Ramos (cell line): ENCODE results near the gene GBE1.

ENCODE experiments used
- in situ Hi-C: fragments of 300-500 bp; cut with MboI; formaldehyde crosslinking; loops from one replicate; pipeline ENCODE4 v1.14.3; 2022; ENCODE audit warnings: low sequenced_read_pairs; ENCODE audit not compliant: unreplicated experiment

The GBE1 gene

DNA sequence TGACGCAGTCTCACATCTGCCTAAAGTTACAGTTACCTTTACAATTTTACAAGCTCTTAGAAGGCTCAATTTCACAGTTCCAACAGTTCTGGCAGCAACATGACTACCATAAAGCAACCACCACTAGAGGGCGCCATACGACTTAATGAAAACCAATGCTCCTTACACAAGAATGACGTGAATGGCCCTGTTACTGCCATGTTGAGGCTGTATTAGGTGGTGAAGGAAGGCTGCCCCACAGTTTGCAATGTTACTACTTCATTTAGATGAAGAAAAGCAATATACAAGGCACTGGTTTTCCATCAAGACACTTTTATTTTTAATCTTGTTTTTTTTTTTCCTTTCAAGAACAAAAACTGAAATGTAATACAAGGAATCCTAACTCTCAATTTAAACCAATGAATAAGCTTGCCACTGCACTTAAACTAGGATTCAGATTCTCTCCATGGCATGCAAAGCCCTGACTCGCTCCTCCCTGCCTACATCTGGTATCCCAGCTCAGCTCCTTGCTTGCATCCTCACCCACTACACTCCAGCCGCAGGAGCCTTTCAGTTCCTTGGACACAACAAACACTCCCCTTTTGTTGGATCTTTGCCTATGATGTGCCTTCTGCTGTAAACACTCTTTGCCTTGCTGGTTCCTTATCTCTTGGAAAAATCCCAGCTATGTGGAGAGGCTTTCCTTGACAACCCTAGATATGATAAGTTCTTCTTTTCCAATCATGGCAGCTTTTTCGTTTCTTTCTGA lies 270.7 kb downstream of the GBE1 start:
- in situ Hi-C loops, result loop anchor here (25.0 kb wide), 1 partner anchor 647 kb away; no protein-coding TSS in a partner anchor

DNA sequence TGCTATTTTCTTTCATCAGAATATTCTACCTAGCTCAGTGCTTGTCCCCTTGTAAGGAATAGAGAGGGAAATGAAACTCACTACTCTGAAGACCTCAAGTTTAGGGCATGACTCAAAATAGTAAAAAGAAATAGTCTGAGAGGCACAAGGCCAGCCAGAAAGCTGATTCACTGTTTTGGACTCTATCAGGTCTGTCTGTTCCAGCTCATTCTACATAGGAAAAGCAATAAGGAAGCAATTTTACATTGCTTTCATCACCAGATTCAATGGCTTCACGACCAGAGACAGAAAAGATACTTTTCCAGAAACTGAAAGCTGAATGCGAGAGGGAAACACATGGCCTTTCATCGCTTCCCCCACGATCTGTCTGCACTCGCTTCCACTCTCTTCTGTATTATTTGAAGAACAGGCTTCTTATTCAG lies 276.0 kb downstream of the GBE1 start:
- in situ Hi-C loops, result loop anchor here (25.0 kb wide), 1 partner anchor 652 kb away; no protein-coding TSS in a partner anchor

GRCh38 chr3:81484520-81484919 lies 276.9 kb downstream of the GBE1 start:
- in situ Hi-C loops, result loop anchor here (25.0 kb wide), 1 partner anchor 653 kb away; no protein-coding TSS in a partner anchor

DNA sequence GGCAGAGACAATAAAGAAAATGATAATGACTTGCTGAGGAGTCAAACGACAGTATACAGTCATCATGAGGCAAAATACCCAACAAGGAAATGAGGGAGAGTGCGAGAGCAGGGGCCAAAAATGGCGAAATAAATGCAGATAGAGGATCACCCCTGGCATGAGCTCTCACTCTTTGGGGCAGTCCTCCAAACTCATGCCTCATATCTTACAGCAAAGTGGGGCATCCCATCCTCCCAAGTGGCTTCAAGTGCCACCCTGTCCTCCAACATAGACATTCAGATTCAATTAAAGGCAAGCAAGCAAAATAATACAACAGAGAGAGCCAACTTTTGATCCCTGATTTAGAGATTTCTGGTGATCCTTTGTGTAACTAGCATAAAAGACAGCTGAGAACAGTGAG lies 278.4 kb downstream of the GBE1 start:
- in situ Hi-C loops, result loop anchor here (25.0 kb wide), 1 partner anchor 654 kb away; no protein-coding TSS in a partner anchor

- in situ Hi-C loops, result loop anchor here (25.0 kb wide), 1 partner anchor 660 kb away; no protein-coding TSS in a partner anchor
These were observed 283.7 kb downstream of the GBE1 start for GRCh38 chr3:81477740-81478139.

- in situ Hi-C loops, result loop anchor here (25.0 kb wide), 1 partner anchor 661 kb away; no protein-coding TSS in a partner anchor
These were observed 284.8 kb downstream of the GBE1 start for GRCh38 chr3:81476692-81477091.

DNA sequence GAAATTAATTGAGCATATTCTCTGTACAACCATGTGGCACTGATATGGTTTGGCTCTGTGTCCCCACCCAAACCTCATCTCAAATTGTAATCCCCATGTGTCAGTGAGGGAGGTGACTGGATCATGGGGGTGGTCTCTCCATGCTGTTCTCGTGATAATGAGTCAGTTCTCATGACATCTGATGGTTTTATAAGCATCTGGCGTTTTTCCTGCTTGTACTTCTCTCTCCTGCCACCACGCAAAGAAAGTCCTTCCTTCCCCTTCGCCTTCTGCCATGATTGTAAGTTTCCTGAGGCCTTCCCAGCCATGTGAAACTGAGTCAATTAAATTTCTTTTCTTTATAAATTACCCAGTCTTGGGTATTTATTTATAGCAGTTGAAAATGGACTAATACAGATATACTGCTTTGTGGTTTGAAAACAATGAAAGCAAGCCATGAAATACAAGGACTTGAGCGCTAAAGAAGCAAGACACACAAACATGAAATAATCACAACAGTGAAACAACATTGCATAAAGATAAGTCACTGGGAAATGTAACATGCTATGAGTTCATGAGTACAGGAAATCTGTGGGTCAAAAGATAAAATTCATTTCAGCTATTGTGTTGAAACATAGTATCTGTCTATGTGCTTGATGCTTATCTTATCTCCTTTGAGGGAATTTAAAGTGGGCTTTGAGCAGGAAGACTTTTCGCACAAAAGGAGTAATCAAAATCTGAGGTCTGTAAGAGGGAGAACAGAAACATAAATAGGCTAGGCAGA lies 288.7 kb downstream of the GBE1 start:
- in situ Hi-C loops, result no loop called here

DNA sequence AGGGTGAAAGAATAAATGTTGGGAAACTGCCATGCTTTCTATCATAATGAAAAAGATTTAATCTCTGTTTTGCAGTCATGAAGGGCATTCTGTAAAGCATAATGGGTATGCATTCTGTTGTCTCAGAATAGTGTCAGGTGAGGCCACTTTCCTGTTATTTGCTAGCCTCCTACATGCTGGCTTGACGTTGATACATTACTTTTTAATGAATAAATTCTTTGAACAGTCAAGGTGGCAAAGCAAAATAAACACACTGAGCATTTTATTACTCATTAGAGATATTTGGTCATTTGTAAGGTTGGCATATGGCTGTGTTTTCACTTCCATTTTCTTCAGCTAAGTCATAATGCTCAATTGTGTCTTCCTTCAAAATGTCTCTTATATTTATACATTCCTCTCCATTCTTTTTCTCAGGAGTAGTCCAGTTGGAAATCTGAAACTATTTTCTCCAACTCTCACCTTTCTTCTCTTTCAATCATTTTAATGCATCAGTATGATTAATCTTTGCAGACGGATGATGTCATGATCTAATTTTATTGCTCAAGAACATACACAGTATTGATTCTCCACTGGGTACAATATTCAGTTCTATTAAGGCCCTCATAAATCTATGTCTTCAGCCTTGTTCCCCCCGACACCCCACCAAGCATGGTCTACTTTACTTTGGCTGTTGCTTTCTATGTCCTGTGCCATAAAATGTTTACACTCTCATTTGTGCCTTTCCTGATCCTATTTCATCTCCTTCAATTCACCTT lies 290.7 kb downstream of the GBE1 start:
- in situ Hi-C loops, result no loop called here

GRCh38 chr3:81468391-81468790 lies 293.1 kb downstream of the GBE1 start:
- in situ Hi-C loops, result no loop called here

DNA sequence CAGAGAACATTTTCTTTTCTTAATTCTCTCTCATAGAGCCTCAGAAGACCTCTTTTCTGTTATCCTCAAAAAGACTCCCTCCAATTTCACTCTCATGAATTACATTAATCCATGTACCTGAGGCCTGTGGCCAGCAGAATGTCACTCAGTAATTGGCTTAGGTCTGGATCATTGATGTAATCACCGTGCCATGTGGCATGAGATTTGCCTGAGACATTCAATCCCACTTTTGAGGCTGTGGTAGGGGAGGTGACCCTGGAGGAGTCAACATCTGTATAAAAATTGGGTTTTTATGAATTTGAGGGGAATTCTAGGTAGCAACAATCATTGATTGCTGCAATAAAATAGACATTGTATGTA lies 295.3 kb downstream of the GBE1 start:
- in situ Hi-C loops, result no loop called here

DNA sequence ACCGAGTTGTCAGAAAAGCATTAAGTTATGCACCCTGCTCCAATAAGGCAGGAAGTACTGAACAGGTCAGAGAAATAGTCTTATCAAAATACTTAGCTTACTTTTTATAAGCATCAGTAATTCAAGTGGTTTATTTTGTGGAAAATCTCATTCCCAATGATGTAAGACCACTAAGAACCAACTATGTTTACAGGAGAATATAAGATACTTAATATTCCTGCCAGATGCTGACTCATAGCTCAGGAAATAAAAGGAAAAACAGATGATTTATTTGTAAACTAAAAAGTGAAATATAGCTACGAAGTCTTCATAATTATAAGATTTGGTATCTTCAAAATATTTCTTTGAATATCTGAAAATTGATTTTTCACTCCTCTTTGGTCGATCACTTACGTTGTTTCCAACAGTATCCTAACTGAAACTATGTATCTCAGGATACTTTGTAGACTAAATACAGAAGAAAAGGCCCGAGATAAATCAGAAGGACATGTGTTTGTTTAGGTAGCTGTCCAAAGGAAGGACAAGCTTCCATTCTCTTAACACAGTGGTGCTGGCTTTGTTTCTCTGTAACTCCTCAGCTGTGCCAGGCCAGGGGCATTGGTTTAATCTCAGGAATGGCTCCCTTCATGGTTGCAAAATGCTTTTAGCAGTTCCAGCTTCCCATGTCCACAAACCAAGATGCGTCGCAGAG lies 295.8 kb downstream of the GBE1 start:
- in situ Hi-C loops, result no loop called here

DNA sequence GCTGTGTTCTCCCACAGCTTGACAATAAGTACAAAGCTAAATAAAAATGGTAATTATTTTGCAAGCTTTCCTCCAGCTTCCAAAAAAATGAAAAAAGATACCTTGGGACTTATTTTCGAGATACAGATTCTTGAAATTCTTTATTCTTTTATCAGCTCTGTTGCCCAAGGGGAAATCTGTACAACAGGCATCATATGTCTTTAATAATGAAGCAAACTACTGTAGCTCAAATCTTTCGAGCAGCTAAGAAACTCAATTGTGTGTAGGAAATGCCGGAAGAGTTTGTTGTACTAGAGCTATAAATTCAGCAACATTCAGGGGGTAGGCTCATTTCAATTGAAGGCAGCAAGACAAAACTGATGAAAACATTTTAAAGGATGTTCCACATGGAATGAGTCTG lies 297.7 kb downstream of the GBE1 start:
- in situ Hi-C loops, result no loop called here

DNA sequence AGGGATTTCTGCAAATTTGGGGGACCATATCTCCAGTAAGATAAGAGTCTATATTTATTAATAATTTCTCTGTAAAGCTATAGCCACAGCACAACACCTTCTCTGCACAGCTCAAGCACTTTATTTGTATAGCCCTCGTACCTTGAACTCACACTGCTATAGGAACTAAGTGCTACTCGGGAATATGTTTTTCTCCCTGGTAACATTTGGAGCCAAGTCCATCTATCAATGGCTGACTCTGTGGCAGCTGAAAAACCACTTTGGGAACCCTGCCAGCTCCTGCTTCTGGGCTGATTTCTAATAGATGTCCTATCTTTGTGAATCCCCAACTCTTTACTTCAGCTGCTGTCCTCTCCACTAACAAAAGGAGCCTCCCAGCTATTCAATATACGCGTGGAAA lies 298.5 kb downstream of the GBE1 start:
- in situ Hi-C loops, result no loop called here

DNA sequence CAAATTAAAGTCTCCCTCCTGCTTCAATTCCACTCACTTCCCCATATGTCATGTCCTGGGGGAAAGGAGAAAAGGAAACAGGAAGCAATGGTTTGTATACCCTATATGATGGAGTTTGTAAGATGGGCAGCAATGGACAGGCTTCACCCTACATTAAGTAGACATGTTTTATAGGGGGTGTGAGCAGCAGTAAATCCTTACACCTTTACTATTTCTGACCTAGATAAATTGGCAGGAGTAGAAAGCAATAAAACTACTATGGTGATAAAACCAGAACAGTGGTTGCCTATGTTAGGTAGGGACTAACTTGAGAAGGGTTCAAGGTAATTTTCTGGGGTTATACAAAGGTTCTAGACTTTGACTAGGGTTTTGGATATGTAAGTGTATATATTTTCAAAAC lies 301.7 kb downstream of the GBE1 start:
- in situ Hi-C loops, result no loop called here

DNA sequence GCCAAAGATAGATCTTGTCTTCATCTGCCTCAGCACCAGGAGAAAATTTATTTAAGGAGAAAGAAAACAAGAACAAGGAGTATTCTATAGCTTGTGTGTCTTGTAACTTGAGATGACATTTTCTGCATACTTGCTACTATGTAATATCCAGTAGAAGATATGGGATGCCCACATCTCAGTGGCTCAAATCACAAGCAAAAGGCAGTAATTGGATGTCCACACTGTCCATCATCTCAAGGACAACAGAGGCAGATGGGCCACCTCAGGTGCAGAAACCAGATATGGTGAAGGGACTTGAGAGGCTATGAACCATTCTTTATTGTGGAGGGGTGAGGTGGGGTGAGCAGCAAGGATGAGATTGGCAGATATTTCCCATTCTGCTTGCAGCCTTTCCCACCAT lies 309.0 kb downstream of the GBE1 start:
- in situ Hi-C loops, result no loop called here

DNA sequence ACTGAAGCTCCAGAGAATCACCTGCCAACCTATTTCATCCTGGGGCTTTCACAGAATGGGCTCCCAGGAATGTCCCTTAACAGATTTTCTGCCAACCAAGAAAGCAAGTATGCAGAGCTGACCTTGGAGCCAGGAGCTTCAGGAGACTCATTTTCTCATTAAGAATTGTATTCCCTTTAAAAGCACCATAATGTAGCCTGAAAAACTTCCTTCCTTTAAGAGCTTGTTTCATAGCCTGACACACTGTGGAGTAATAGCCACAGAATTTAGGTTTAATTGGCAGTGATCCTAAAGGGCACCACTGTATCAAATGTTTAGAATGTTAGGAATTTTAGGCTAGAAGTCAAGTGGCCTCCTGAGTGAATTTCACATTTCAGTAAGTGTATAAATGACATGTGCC lies 309.8 kb downstream of the GBE1 start:
- in situ Hi-C loops, result no loop called here

DNA sequence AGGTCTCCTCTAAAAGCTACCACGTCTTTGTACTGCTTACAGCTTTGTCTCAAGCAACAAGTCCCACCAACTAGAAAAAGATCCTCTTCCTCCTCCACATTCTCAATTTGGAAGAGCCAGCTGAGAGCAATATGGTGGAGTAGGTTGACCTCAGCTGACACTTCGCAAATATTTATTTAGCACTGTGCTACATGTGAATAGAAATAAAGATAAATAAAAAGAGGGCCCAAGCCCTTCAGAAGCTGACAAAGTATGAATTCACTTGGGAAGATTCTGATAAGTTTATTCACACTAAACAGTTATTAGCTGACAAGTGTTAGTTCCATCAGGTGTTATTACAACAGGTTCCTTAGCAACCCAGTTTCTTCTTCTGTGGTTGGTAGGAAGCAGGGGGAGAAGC lies 310.3 kb downstream of the GBE1 start:
- in situ Hi-C loops, result no loop called here

- in situ Hi-C loops, result no loop called here
These were observed 314.6 kb downstream of the GBE1 start for GRCh38 chr3:81446806-81447205.

DNA sequence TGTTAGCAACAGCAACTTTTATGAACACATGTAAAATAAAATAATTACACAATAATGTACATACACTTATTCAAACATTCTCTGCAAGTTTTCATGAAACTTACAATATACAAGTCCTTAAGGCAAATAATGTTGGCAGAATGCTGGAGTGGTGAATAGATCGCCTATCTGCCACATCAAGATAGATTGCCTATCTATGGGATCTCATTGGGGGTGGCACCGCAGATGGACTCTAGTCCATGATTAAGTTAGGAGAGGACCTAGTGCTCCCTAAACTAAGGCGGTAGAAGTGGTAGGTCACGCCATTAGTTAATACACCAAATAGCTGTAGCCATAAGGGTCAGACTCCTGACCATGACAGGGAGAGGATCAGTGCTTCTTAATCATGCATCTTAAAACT lies 315.7 kb downstream of the GBE1 start:
- in situ Hi-C loops, result no loop called here

- in situ Hi-C loops, result no loop called here
These were observed 316.5 kb downstream of the GBE1 start for GRCh38 chr3:81444817-81445460.
